Measurements from ENCODE around the gene APOC4.
A peak's percentile ranks its signal among the peaks of the same experiment; 100 is the strongest.
"Not testable (repeated sequence)": the region's sequence is repeated elsewhere in the genome, so short reads cannot be mapped to it uniquely, and the experiment has no call there.

Gene APOC4

DNA sequence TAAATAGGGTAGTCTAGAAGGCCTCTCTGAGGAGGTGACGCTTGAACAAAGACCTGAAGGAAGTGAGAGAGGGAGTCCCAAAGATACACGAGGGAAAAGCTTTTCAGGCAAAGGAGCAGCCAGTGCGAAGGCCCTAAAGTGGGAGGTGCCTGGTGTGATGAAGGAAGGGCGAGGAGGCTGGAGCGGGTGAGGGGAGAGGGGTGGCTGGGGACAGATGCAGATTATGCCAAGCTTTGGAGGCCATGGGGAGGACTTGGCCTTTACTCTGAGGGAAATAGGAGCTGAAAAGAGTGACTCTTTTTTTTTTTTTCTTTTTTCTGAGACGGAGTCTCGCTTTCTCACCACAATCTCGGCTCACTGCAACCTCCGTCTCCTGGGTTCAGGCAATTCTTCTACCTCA is 16.1 kb downstream of the APOC4 start:
- DNase-seq (ENCODE audit: low read depth) = no peak

- no peak for DNase-seq (ENCODE audit: low read depth)
These were observed 17.7 kb downstream of the APOC4 start for GRCh38 chr19:44959691-44960090.

GRCh38 chr19:44960906-44961728 is 19.1 kb downstream of the APOC4 start:
- no peak for DNase-seq (ENCODE audit: low read depth)

- no peak for DNase-seq (ENCODE audit: low read depth)
These were observed 19.8 kb downstream of the APOC4 start for GRCh38 chr19:44961821-44962220.

DNA sequence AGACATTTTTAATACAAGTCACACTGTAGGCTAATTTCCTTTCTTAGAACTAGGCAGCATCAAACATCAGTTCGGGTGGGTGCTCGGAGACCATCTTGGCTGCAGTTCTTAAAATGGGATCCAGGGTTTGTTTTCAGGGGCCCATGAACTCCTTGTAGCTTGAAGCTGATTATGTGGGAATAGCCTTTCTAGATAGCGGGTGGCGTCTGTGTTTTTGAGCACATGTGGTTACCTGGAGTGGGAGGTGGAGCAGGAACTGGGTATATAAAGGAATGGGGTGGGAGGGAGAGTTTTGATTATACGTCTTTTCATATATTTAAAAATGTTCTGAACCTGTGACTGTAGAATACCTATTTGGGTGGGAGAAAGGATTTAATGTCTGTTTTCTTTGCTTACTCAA is 26.1 kb downstream of the APOC4 start:
- no peak for DNase-seq (ENCODE audit: low read depth)

GRCh38 chr19:44968670-44969069 is 26.6 kb downstream of the APOC4 start:
- no peak for DNase-seq (ENCODE audit: low read depth)

- DNase-seq (ENCODE audit: low read depth) = no peak
These were observed 27.4 kb downstream of the APOC4 start for GRCh38 chr19:44969437-44969836.

DNA sequence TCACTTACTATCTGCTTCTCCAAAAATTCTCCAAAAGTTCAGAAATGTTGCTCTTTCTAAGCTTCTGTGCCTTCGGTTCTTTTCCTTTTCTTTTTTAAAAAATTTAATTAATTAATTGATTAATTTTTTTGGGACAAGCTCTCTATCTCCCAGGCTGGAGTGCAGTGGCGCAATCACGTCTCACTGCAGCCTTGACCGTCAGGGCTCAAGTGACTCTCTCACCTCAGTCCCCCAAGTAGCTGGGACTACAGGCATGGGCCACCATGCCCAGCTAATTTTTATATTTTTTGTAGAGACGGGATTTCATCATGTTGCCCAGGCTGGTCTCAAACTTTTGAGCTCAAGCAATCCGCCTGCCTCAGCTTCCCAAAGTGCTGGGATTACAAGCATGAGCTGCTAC is 29.4 kb downstream of the APOC4 start:
- DNase-seq (ENCODE audit: low read depth) = not testable (repeated sequence)

GRCh38 chr19:44972802-44973201 is 30.8 kb downstream of the APOC4 start:
- no peak for DNase-seq (ENCODE audit: low read depth)

DNA sequence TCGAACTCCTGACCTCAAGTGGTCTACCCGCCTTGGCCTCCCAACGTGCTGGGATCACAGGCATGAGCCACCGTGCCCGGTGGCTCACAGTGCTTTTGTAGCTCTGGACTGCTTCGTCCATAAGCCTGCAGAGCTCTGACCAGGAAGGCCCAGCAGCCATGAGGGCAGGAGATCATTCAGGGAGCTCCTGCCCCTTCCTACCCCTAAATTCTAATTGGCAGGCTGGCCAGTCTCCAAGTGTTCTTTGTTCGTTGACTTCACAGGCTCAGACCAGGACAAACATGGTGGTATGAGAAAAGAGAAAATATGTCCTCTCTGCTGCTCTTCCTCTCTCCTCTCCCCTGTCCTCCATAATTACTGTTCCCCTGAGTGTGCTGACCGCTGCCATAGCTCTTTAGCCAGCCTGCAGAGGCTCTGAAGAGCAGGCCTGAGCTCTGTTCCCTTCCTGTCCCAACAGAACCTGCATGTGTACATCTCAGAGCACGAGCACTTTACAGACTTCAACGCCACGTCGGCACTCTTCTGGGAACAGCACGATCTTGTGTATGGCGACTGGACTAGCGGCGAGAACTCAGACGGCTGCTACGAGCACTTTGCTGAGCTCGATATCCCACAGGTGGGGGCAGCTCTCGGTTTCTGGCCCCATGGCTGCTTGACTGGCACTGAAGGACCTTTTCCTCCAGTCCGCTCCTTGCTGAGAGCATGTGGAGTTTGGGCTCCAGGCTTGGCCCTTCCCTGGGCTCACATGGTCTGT is 32.1 kb downstream of the APOC4 start:
- no peak for DNase-seq (ENCODE audit: low read depth)

- peak; percentile 19 for DNase-seq (ENCODE audit: low read depth)
These were observed 32.8 kb downstream of the APOC4 start for GRCh38 chr19:44974857-44975256.

GRCh38 chr19:44975444-44975843 is 33.4 kb downstream of the APOC4 start:
- no peak for DNase-seq (ENCODE audit: low read depth)

DNA sequence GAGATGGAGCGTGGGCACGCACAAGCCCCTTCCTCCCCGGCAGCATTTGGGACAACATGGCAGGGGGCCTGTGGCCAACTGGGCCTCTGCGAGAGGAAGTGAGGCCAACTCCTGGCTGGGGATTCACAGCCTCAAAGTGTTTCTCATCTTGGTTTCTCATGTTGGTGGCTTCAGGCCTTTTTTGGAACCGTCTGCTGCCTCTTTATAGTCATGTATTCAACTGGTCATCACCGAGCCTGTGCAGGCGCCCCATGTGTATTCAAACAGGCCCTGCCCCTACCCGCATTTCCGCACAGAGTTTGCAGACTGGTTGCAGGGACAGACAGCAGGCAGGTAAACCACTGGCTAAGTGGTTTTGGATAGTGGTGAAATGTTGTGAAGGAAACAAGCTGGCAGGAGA is 42.0 kb downstream of the APOC4 start:
- DNase-seq (ENCODE audit: low read depth) = no peak

- no peak for DNase-seq (ENCODE audit: low read depth)
These were observed 43.4 kb downstream of the APOC4 start for GRCh38 chr19:44985445-44985844.

GRCh38 chr19:44986389-44986788 is 44.4 kb downstream of the APOC4 start:
- no peak for DNase-seq (ENCODE audit: low read depth)

GRCh38 chr19:44987148-44987675 is 45.2 kb downstream of the APOC4 start:
- DNase-seq (ENCODE audit: low read depth) = no peak

DNA sequence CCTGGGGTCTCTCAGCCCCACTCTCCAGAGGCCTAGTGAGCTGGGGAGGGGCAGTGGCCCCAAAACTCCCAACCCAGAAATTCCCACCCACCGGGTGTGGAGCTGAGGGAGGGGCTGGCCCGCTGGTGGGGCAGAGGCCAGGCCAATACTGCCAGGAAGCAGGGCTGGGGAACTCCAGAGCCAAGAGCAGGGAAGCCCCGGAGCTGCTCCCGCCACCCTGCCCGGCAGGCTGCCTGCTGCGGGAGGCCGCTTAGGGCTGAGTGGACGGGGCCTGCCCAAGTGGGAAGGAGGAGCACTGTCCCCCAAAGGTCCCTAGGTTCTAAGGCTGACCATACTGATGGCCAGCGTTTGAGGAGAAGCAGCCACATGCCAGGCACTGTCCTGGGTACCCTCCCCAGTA is 46.2 kb downstream of the APOC4 start:
- no peak for DNase-seq (ENCODE audit: low read depth)

- DNase-seq (ENCODE audit: low read depth) = peak; percentile 56
These were observed 47.0 kb downstream of the APOC4 start for GRCh38 chr19:44988896-44989556.

- no peak for DNase-seq (ENCODE audit: low read depth)
These were observed 48.4 kb downstream of the APOC4 start for GRCh38 chr19:44990459-44990858.

GRCh38 chr19:44990966-44991365 is 48.9 kb downstream of the APOC4 start:
- no peak for DNase-seq (ENCODE audit: low read depth)

DNA sequence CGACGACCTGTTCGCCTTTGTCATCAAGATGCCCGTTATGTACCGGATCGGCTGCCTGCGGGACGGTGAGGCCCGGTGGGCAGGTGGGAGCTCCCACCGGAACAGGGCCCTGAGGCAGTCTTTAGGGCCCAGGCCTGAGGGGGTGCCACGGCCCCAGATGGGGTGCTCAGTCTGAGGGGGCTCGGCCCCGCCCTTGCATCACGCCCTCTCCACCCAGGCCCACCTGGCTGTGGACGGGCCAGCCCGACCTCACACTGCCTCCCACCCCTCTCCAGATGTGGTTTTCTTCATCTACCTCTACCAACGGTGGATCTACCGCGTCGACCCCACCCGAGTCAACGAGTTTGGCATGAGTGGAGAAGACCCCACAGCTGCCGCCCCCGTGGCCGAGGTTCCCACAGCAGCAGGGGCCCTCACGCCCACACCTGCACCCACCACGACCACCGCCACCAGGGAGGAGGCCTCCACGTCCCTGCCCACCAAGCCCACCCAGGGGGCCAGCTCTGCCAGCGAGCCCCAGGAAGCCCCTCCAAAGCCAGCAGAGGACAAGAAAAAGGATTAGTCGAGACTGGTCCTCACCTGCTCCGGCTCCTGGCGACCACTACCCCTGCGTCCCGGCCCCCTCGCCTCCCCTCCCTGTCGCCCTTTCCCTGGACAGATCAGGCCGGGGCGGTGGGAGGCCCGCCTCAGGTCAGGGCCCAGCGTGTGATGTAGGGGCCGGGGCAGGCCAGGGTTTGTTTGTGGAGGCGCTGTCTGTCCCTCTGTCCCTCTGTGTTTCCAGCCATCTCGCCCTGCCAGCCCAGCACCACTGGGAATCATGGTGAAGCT is 50.5 kb downstream of the APOC4 start:
- DNase-seq (ENCODE audit: low read depth) = no peak

GRCh38 chr19:44993526-44993925 is 51.5 kb downstream of the APOC4 start:
- no peak for DNase-seq (ENCODE audit: low read depth)
